H9 (cell line): ENCODE results near the gene ZNF469. TPM values are rescaled to one million over a fixed set of nuclear protein-coding genes. Genes with fewer than 3 reads are reported as not detected.

Experiments used
- DNase-seq: peaks from one replicate; pipeline ENCODE4 v3.0.0-alpha.2; 2017
- H2AFZ ChIP-seq: one replicate; pipeline ENCODE4 v1.6.1; 2013; ENCODE audit warnings: mild to moderate bottlenecking, low read length, control low read depth, moderate library complexity
- H2AK5ac ChIP-seq: 2 replicates; pipeline ENCODE4 v1.6.1; 2013; ENCODE audit warnings: low read length, control low read depth, mixed read lengths; ENCODE audit not compliant: insufficient read length
- H2BK120ac ChIP-seq: one replicate; pipeline ENCODE4 v1.6.1; 2013; ENCODE audit warnings: low read depth, mild to moderate bottlenecking, low read length, control low read depth, inconsistent platforms; ENCODE audit not compliant: poor library complexity, severe bottlenecking
- H2BK12ac ChIP-seq: 2 replicates; pipeline ENCODE4 v1.6.1; 2013; ENCODE audit warnings: low read length, control low read depth, mixed read lengths, low read depth; ENCODE audit not compliant: insufficient read length
- H2BK15ac ChIP-seq: 2 replicates; pipeline ENCODE4 v1.6.1; 2013; ENCODE audit warnings: low read depth, low read length, control low read depth
- H2BK20ac ChIP-seq: one replicate; pipeline ENCODE4 v1.6.1; 2013; ENCODE audit warnings: low read depth, mild to moderate bottlenecking, low read length, control low read depth, inconsistent platforms; ENCODE audit not compliant: poor library complexity, severe bottlenecking
- H2BK5ac ChIP-seq: 2 replicates; pipeline ENCODE4 v1.6.1; 2013; ENCODE audit warnings: low read length, control low read depth, mixed read lengths; ENCODE audit not compliant: insufficient read length
- H3K14ac ChIP-seq: 2 replicates; pipeline ENCODE4 v1.6.1; 2013; ENCODE audit warnings: low read length, control low read depth; ENCODE audit not compliant: insufficient read depth
- H3K18ac ChIP-seq: 2 replicates; pipeline ENCODE4 v1.6.1; 2013; ENCODE audit warnings: low read depth, mild to moderate bottlenecking, mixed read lengths, low read length, control low read depth; ENCODE audit not compliant: insufficient read length
- H3K23ac ChIP-seq: 2 replicates; pipeline ENCODE4 v1.6.1; 2013; ENCODE audit warnings: low read length, control low read depth, mixed read lengths, low read depth; ENCODE audit not compliant: insufficient read length
- H3K23me2 ChIP-seq: 2 replicates; pipeline ENCODE4 v1.6.1; 2013; ENCODE audit warnings: low read depth, mild to moderate bottlenecking, mixed read lengths, low read length, control low read depth; ENCODE audit not compliant: insufficient read length, poor library complexity, severe bottlenecking
- H3K27ac ChIP-seq: 2 replicates; pipeline ENCODE4 v1.5.1; 2013; ENCODE audit warnings: low read length, control low read depth, mixed read lengths, low read depth; ENCODE audit not compliant: insufficient read length
- H3K27me3 ChIP-seq: 2 replicates; pipeline ENCODE4 v1.6.1; 2013; ENCODE audit warnings: low read length, control low read depth, inconsistent platforms; ENCODE audit not compliant: insufficient read depth
- H3K4ac ChIP-seq: 2 replicates; pipeline ENCODE4 v1.6.1; 2013; ENCODE audit warnings: low read depth, mild to moderate bottlenecking, control low read depth, inconsistent platforms, low read length, moderate library complexity
- H3K4me1 ChIP-seq: 2 replicates; pipeline ENCODE4 v1.6.1; 2013; ENCODE audit warnings: low read length, control low read depth, inconsistent platforms; ENCODE audit not compliant: insufficient read depth
- H3K4me2 ChIP-seq: 2 replicates; pipeline ENCODE4 v1.6.1; 2013; ENCODE audit warnings: low read length, control low read depth, mixed read lengths; ENCODE audit not compliant: insufficient read length, insufficient read depth
- H3K56ac ChIP-seq: 2 replicates; pipeline ENCODE4 v1.6.1; 2013; ENCODE audit warnings: low read depth, mild to moderate bottlenecking, mixed read lengths, low read length, control low read depth; ENCODE audit not compliant: insufficient read length
- H3K79me1 ChIP-seq: 2 replicates; pipeline ENCODE4 v1.6.1; 2013; ENCODE audit warnings: low read depth, mild to moderate bottlenecking, moderate library complexity, low read length, control low read depth, inconsistent platforms; ENCODE audit not compliant: insufficient read depth, poor library complexity, severe bottlenecking
- H3K79me2 ChIP-seq: 2 replicates; pipeline ENCODE4 v1.6.1; 2013; ENCODE audit warnings: low read length, control low read depth, inconsistent platforms; ENCODE audit not compliant: insufficient read depth
- H3K9ac ChIP-seq: 2 replicates; pipeline ENCODE4 v1.6.1; 2013; ENCODE audit warnings: low read length, control low read depth, mixed read lengths; ENCODE audit not compliant: insufficient read length; ENCODE audit errors: extremely low read depth
- H3K9me3 ChIP-seq: one replicate; pipeline ENCODE4 v1.6.1; 2013; ENCODE audit warnings: low read depth, low read length, inconsistent platforms; ENCODE audit not compliant: control insufficient read depth
- H3T11ph ChIP-seq: one replicate; pipeline ENCODE4 v1.6.1; 2013; ENCODE audit warnings: mild to moderate bottlenecking, low read length, control low read depth, inconsistent platforms
- H4K20me1 ChIP-seq: one replicate; pipeline ENCODE4 v1.6.1; 2013; ENCODE audit not compliant: control insufficient read depth, insufficient read length, insufficient read depth
- H4K5ac ChIP-seq: 2 replicates; pipeline ENCODE4 v1.6.1; 2013; ENCODE audit warnings: low read depth, mild to moderate bottlenecking, mixed read lengths, low read length, control low read depth; ENCODE audit not compliant: insufficient read length
- H4K8ac ChIP-seq: replicated peaks from 2 replicates; pipeline ENCODE4 v1.6.1; 2013; ENCODE audit warnings: low read length, control low read depth, mixed read lengths, low read depth; ENCODE audit not compliant: insufficient read length
- H4K91ac ChIP-seq: 2 replicates; pipeline ENCODE4 v1.6.1; 2013; ENCODE audit warnings: low read depth, mild to moderate bottlenecking, moderate library complexity, mixed read lengths, low read length, control low read depth; ENCODE audit not compliant: insufficient read length
- H3K27ac Mint-ChIP-seq, 3 experiments: 2 replicates in 2 of 3; 3 replicates in 1 of 3; pipeline ENCODE4 v1.8.0; 2020 to 2021; ENCODE audit warnings: mixed read lengths in 3 of 3, mild to moderate bottlenecking in 1 of 3, moderate library complexity in 1 of 3
- H3K27me3 Mint-ChIP-seq: 2 replicates; pipeline ENCODE4 v1.8.0; 2021; ENCODE audit warnings: low read depth, mild to moderate bottlenecking, moderate library complexity, mixed read lengths
- H3K36me3 Mint-ChIP-seq, 3 experiments: 2 replicates in 2 of 3; 3 replicates in 1 of 3; pipeline ENCODE4 v1.8.0; 2020 to 2021; ENCODE audit warnings: low read depth in 3 of 3, mixed read lengths in 3 of 3; ENCODE audit not compliant: insufficient read depth in 1 of 3
- H3K4me1 Mint-ChIP-seq, 2 experiments: 2 replicates each; pipeline ENCODE4 v1.8.0; 2020; ENCODE audit warnings: mixed read lengths in 2 of 2
- H3K4me3 Mint-ChIP-seq, 2 experiments: 2 replicates in 1 of 2; 3 replicates in 1 of 2; pipeline ENCODE4 v1.8.0; 2020 to 2021; ENCODE audit warnings: mild to moderate bottlenecking in 2 of 2, mixed read lengths in 2 of 2, moderate library complexity in 1 of 2
- H3K9me3 Mint-ChIP-seq, 2 experiments: 2 replicates in 1 of 2; 3 replicates in 1 of 2; pipeline ENCODE4 v1.8.0; 2020; ENCODE audit warnings: mild to moderate bottlenecking in 2 of 2, mixed read lengths in 2 of 2, moderate library complexity in 1 of 2
- CTCF ChIP-seq: fragments of 200-600 bp; sonication (generic); conservative IDR thresholded peaks from 3 replicates; pipeline ENCODE4 v1.8.0; 2021; ENCODE audit warnings: antibody characterized with exemption, mild to moderate bottlenecking
- WGBS: extraction: QIAGEN DNeasy Blood & Tissue Kit; methylation state at CpG from one replicate; pipeline ENCODE4 v1.1.7; 2013; ENCODE audit warnings: missing lambda C conversion rate, low lambda C conversion rate, mixed read lengths; ENCODE audit not compliant: insufficient read length; ENCODE audit errors: extremely low coverage; 5-methylcytosine and 5-hydroxymethylcytosine counted together
- total RNA-seq: library from RNA; stranded (reverse); gene quantifications from 2 replicates; pipeline ENCODE4 v1.2.1, GENCODE V29; 2021

Gene ZNF469
- total RNA-seq, 1 experiment from 2014 or later: 4.4 TPM

DNA sequence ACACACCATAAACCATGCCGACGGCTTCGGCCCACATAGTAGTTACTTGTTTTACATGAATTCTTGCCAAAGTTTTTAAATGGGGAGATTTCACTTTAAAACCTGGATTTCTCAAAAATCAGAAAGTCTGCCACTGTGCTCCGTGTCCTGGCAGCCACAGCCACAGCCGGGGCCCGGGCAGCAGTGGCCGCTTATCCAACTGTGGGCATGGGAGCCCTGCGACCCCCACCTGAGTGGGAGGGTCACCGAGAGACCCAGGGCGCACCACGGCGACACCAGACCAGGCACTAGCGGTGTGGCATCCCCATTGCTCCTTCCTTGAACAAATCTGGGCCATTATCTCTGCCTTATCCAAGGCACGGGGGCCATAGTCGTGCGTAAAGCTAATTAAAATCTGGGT, 30.0 kb downstream of the ZNF469 start:
- H3K4me1 Mint-ChIP-seq: peaks cover 0 to 3% of the 10 kb centered on the region in 2 experiments; a peak in 1 of 4 replicates
- H4K91ac ChIP-seq: no peak overlapping the region

More for the DNA sequence above, 30.0 kb downstream of the ZNF469 start:
- DNase-seq: no peak
- Histone ChIP-seq H3K4me1 (no peaks in the 10 kb centered on the region), H2AK5ac (no peak overlapping the region), H3K4ac (no peak overlapping the region), H4K5ac (no peak overlapping the region), H3K18ac (no peak overlapping the region), H4K8ac (no peak overlapping the region), H2BK5ac (no peak overlapping the region), H3K23ac (no peak overlapping the region), H3T11ph (no peak overlapping the region), H3K4me2 (no peak overlapping the region), H4K20me1 (no peaks in the 10 kb centered on the region), H3K9me3 (no peaks in the 10 kb centered on the region), H3K79me2 (no peaks in the 10 kb centered on the region), H2BK15ac (no peak overlapping the region), H2BK120ac (no peak overlapping the region), H3K9ac (no peak overlapping the region), H3K14ac (no peak overlapping the region), H2BK12ac (no peak overlapping the region), H3K27me3 (no peaks in the 10 kb centered on the region), H2BK20ac (no peak overlapping the region), H3K79me1 (no peaks in the 10 kb centered on the region), H2AFZ (no peak overlapping the region), H3K56ac (no peak overlapping the region), H3K23me2 (no peaks in the 10 kb centered on the region), H3K27ac (no peak overlapping the region)
- no CpG with 5 or more reads among the region's 16 CpGs for WGBS
- no peaks in the 10 kb centered on the region; a peak in 1 of 7 replicates for H3K36me3 Mint-ChIP-seq
- H3K4me3 Mint-ChIP-seq: no peak overlapping the region
- no peaks in the 10 kb centered on the region for H3K9me3 Mint-ChIP-seq
- no peaks in the 10 kb centered on the region for H3K27me3 Mint-ChIP-seq
- TF ChIP-seq CTCF: no peak
- no peak overlapping the region; a peak in 1 of 7 replicates for H3K27ac Mint-ChIP-seq
